Stimulated activated CD8-positive, alpha-beta memory T cell treated with anti-CD3 and anti-CD28 coated beads, Interleukin-7, amount 100 ng/mL, for 1 hour (primary cell): ENCODE data around the gene WRAP53.

ENCODE experiments used
- DNase-seq, 2 donors: peaks; one replicate each; pipeline ENCODE4 v3.0.0-alpha.2; 2020; ENCODE audit warnings: low read depth in 2 of 2

Gene WRAP53

DNA sequence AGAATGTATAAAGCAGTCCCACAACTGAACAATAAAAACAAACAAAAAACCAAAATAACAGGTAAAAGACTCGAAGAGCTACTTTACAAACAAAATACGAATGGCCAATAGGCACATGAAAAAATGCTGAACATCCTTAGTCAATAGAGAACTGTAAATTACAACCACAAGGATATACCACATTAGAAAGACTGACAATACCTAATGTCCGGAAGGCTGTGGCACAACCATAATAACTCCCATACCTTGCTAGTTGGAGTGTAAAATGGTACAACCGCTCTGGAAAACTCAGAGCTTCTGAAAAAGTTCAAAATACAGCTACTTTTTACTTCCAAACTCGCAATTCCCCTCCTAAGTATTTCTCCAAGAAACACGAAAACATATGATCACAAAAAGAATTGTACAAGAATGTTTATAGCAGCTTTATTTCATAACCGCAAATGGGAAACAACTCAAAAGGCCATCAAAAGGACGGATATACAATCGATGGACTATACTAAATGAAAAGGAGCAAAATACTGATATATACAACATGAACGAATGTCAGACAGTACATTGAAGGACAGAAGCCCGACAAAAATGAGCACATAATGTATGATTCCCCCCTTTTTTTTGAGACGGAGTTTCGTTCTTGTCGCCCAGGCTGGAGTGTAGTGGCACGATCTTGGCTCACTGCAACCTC is 3.3 kb upstream of the WRAP53 start:
- no peak for DNase-seq

DNA sequence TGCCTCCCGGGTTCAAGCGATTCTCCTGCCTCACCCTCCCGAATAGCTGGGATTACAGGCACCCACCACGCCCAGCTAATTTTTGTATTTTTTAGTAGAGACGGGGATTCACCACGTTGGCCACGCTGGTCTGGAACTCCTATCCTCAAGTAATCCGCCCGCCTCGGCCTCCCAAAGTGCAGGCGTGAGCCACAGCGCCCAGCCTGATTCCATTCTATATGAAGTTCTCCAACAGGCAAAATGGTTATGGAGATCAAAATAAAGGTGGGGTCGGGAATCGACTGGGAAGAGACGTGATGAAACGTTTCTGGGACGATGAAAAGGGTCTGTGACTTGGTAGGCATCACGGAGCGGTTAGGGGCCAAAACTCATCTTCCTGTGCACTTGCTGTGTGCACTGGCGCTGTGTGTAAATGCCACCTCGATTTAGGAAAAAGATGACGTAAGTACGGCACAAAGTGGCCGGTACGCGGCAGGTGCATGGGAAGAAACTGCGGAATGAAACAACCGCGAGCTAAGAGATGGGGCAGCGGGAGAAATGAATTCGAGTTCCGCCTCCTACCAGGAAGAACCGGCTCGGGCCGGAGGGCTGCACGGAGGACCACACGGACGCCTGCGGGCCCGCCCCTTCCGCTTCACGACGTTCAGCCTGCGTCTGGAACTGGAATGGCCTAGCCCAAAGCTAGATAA is 2.6 kb upstream of the WRAP53 start:
- peak; percentile 75 to 80 for DNase-seq

DNA sequence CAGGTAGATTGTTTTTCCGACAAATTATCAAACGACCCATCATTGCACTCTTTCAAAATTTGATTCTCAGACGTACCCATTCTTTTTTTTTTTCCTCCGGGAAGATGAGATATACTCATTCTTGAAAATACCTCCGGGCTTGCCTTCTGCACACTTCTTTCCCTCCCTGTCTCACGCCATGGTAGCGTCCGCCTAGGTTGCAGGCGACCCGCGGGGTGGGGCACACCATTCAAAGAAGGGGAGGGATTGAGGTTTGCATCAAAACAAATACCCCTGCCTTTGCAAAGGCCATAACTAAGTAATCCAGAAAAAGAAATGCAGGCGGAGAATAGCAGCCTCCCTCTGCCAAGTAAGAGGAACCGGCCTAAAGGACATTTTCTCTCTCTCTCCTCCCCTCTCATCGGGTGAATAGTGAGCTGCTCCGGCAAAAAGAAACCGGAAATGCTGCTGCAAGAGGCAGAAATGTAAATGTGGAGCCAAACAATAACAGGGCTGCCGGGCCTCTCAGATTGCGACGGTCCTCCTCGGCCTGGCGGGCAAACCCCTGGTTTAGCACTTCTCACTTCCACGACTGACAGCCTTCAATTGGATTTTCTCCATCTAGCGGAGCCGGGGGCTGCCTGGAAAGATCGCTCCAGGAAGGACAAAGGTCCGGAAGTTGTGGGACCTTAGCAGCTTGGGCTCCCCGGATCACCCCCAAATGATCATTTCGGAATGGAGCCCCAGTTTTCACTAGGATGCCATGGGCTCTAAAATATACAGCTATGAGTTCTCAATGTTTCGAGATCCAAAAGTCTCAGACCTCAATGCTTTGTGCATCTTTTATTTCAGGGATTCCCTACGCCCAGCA is 1.8 kb upstream of the WRAP53 start:
- DNase-seq: peak; percentile 47 to 56

DNA sequence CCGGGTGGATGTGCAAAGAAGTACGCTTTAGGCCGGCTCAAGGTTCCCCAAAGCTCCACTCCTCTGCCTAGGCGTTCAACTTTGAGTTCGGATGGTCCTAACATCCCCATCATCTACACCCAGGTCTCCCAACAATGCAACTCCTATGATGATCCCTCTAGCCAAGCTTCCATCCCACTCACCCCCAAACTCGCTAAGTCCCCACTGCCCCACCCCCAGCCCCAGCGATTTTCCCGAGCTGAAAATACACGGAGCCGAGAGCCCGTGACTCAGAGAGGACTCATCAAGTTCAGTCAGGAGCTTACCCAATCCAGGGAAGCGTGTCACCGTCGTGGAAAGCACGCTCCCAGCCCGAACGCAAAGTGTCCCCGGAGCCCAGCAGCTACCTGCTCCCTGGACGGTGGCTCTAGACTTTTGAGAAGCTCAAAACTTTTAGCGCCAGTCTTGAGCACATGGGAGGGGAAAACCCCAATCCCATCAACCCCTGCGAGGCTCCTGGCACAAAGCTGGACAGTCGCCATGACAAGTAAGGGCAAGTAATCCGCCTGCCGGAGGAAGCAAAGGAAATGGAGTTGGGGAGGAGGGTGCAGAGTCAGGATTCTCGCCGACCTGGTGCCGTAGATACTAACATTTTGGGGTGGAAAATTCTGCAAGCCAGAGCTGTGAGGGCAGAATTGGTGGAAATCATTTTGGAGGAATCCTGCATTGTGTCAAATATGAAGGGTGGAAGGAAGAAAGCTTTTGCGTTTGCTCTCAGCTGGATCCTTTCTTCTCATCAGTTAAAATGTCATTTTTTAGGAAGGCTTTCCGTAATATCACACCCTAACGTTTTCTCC is 987 bp upstream of the WRAP53 start, which contains the start of gene TP53:
TP53 (minus strand) TSS at position 419 of the 836 bp plus-strand sequence. CDS start 10,896 bp downstream, outside the sequence.
- peak; percentile 71 to 74 for DNase-seq

DNA sequence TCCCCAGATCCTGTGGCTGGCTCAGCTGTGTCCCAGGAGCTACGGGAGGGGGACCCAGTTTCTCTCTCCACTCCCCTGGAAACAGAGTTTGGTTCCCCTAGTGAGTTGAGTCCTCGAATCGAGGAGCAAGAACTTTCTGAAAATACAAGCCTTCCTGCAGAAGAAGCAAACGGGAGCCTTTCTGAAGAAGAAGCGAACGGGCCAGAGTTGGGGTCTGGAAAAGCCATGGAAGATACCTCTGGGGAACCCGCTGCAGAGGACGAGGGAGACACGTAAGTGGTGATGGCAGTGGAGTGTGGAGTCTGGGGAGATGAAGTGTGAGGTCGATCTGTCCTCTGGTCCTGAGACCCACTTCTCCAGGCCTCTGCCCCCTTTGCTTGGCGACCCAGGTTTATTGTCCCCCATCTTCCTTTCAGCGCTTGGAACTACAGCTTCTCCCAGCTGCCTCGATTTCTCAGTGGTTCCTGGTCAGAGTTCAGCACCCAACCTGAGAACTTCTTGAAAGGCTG is 585 bp downstream of the WRAP53 start:
- DNase-seq: no peak

DNA sequence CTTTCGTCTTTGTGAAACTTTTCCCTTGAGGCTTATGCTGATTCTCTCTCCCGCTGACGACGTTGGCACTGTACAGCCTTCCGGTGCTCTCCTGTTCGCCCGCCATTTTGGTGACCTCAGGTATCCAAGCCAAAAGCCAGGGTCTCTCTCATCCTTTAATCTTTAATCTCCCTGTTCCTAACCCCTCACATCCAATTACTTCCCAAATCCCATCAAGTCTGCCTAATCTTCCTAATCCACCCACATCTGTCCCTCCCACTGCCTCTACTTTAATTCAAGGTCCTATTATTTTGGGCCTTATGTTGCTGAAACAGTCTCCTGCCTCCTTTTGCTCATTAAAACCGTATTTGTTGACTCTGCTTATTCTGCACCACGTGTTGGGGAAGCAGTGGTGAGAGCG is 7.3 kb downstream of the WRAP53 start:
- DNase-seq: no peak

DNA sequence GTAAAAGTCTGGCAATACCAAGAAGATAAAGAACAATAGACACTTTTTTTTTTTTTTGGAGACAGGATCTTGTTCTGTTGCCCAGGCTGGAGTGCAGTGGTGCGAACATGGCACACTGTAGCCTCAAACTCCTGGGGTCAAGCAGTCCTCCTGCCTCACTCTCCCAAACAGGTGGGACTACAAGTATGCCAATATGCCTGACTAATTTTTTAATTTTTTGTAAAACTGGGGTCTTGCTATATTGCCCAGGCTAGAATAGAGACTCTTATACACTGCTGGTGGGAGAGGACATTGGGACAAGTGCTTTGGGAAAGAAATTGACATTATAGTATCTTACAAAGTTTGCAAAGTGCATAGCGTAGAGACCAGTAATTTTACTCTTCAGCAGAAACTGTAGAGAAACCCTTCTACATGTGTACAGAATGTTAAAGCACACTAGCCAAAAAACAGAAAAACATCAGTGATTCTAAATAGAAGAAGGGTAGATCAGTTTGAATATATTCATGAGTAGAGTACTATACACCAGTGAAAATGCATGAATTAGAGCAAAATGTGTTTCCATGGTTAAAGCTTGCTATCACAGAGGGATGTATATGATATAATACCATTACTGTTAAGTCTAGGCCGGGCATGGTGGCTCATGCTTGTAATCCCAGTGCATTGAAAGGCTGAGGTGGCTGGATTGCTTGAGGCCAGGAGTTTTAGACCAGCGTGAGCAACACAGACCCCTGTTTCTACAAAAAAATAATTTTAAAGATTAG is 9.7 kb downstream of the WRAP53 start:
- no peak for DNase-seq

DNA sequence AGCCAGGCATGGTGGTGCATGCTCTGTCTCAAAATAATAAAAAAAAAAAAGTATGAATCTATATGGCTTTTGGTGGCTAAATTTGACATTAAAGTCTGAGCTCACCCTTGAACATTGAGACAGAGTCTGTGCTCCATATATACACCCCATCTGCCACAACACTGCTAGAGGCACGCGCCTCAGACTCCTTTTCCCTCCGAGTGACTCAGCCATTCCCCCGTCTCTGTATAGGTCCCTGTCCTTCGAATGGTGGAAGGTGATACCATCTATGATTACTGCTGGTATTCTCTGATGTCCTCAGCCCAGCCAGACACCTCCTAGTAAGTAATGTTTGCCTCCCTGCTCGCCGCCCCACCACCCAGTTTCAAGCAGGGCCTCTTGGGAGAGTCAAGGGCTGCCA is 12.2 kb downstream of the WRAP53 start:
- DNase-seq: no peak

DNA sequence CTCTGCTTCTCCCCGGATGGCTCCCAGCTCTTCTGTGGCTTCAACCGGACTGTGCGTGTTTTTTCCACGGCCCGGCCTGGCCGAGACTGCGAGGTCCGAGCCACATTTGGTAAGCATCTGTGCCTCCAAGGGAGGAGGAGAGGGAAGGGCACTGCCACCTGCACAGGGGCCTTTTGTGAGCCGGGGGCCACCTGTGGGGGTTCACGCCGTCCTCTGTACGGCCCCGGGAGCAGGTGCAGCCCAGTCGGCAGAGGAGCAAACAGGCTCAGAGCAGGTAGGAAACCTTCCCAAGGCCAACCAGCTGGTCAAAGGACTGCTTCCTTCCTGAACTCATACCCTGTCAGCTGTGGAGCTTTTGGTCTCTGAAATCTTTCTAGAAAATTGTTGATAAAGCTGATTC is 13.4 kb downstream of the WRAP53 start:
- no peak for DNase-seq

DNA sequence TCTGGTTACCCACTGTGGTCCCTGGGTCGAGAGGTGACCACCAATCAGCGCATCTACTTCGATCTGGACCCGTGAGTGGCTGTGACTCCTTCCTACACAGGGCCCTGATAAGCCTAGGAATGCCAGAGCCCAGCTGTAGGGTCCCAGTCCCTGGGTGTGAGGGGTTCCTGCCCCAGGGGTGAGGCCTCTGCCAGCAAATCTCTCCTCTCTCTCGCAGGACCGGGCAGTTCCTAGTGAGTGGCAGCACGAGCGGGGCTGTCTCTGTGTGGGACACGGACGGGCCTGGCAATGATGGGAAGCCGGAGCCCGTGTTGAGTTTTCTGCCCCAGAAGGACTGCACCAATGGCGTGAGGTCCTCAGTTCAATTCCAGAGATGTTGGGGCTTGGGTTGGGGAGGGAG is 14.5 kb downstream of the WRAP53 start:
- DNase-seq: no peak

DNA sequence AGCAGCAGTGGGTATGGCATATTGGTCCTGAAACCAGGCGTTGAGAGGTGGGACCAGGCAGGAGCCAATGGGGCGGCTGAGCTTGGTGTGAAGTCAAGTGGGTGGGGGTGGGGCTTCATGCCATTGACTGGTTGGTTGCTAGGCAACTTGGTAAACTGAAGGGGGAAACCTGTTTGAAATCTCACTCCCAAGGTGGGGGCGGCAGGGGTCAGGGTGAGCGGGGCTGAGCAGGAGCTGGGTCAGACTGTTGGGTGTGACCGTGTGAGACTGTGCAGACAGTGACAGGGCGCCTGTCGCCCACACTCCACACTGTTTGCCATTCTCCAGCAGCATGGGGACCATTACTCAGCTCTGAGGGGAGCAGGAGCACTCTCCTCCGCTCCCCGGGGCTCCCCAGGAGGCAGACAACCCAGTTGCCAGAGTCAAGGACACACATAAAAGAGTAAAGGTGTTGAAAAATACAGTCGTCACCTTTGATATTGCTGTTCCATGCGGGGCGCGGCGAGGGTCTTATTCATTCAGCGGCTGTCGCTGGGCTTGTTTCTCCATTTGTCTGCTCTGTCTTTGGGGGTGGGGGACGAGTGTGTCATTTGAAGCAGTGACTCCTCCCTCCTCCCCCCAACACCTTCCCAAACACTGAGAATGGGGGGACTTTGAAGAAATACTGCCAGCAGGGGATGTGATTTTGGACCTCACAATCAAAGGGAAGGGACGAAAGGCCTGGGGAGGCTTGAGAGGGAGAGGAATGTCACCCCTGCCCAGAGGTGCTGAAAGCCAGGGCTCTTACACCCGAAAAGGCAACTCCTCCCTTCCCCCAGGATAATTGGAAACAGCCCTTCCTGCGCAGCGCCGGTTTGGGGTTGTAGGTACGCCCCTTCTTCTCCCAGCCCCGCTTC is 15.6 kb downstream of the WRAP53 start:
- no peak for DNase-seq

DNA sequence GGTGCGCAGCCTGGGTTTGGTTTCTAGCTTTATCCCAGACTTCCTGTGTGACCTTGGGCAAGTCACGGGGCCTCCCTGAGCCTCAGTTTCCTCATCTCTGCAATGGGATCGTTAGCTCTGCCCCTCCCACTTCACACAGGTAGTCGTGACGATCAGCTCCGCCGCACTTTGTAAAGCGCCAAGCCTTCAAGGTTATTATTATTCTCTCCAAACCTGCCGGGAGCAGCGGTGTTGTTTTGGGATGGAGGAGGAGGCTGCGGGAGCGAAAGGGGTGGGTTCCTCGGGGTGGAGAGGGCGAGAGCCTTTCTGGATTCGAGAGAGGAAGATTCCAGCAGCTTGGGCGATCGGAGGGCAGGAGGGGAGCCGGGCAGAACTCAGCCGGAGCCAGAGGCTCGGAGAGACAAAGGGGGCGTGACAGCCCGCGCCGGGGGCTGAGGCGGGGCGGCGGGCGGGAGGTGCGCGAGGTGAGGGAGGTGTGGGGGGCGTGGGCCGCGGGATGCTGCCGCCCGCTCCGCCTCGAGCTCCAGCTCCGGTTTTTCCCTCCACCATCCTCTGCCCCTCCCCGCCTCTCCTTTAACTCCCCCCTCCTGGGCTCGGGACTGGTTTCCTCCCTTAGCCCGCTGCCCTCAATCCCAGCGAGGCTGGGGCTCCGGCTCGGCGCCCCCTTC is 16.5 kb downstream of the WRAP53 start, which contains the start of gene EFNB3:
EFNB3 (plus strand) TSS at position 602 of the 668 bp plus-strand sequence. CDS start 397 bp downstream, outside the sequence.
- no peak for DNase-seq

DNA sequence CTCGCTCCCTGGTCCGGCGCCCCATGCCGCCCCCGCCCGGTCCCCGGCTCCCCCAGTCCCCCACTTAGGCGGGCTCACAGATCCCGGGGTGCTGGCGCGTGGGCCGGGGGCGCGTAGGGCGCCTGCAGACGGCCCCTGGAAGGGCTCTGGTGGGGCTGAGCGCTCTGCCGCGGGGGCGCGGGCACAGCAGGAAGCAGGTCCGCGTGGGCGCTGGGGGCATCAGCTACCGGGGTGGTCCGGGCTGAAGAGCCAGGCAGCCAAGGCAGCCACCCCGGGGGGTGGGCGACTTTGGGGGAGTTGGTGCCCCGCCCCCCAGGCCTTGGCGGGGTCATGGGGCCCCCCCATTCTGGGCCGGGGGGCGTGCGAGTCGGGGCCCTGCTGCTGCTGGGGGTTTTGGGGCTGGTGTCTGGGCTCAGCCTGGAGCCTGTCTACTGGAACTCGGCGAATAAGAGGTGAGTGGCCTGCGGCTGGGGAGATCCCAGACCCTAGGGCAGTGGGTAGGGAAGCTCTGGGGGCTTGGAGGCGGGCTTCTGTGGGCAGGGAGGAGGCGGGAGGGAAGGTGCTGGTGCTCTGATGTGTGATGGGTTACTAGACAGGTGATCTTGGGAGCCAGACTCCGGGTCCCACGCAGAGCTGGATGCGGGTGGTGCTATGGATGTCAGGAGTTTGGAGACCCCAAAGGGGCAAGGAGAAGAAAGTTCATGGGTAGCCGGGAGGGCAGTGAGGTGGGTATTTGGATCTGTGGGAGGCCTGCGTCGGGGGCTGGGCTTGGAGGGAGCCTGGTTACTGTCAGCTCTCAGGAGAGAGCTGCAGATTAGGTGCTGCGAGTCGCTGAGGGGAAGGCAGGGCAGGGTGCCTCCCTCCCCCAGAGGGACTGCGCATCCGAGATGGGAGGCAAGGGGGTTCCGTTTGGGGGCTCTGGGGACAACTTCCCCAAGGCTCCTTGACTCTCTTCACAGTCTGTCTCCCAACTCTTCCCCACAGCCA is 17.3 kb downstream of the WRAP53 start:
- DNase-seq: no peak

DNA sequence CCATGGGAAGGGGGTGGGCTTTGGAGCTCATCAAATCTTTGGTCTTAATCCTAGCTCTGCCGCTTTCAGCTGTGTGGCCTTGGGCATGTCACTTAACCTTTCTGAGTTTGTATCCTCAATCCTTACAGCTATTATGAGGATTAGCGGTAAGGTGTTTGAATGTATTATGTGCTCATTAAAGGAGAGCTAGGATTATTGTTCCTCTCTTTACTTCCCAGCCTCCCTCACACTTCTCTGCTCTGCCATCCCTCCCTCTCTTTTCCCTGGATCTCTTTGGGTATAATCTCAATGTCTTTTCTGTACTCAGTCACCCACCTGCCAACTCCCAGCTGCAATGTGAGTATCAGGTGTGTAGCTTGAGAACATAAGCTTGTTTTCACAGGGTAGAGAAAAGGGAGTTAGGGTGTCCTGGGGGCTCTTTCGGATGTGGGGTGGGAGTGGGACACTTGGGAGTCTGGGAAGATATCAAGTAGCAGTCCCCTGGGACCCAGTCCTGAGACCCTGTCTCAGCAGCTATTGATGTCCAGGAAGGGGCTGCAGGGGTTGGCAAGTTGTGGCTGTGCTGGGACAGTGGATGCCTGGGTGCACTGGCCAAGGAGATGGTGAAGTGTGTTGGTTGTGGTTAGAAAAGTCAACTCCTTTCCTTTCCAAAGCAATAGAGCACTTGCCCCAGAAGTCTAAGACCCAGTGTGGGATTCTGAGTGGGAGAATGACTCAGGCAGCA is 18.5 kb downstream of the WRAP53 start:
- no peak for DNase-seq

DNA sequence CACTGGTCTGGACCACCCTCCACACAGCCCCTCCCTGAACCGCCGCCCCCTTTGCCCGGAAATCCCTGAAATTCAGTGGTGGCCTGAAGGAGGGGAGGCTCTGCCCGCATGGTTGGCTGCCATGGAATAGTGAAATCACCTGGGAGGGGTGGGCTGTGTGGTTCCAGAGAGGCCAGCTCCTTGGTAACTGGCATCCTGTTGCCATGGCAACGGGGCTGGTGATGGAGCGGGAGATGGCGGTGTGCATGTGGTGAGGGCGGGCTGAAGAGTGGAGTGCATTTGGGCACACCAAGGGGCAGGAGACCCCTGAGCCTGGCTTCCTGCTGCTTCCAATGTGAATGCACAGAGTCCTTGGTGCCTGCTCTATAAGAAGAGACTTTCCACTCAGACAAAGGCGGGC is 19.2 kb downstream of the WRAP53 start:
- no peak for DNase-seq

DNA sequence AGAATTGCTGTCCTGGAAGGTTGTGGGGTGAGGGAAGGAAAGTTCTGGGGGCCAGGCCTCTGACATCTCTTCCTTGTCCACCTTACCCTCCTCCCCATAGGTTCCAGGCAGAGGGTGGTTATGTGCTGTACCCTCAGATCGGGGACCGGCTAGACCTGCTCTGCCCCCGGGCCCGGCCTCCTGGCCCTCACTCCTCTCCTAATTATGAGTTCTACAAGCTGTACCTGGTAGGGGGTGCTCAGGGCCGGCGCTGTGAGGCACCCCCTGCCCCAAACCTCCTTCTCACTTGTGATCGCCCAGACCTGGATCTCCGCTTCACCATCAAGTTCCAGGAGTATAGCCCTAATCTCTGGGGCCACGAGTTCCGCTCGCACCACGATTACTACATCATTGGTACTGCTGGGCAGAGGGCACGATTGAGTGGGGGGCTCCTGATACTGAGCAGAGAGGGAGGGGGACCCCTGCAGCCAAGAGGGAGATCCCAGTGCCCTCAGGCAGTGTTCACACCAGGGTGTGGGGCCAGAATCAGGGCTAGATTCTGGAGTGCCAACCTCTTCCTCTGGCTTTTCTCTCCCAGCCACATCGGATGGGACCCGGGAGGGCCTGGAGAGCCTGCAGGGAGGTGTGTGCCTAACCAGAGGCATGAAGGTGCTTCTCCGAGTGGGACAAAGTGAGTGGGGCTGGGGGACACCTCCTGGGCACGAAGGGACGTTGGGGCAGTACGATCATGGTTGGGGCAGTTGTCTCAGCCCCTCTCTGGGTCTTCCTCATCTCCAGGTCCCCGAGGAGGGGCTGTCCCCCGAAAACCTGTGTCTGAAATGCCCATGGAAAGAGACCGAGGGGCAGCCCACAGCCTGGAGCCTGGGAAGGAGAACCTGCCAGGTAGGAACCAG is 19.8 kb downstream of the WRAP53 start:
- no peak for DNase-seq
